Measurements from ENCODE around the gene MUC3A.

- TF ChIP-seq POLR2A (IDR thresholded peaks at IDR 0.05; ENCODE audit: low read depth, low read length) (no peak), CTCF (conservative IDR thresholded peaks at IDR 0.05; ENCODE audit: low read depth, low read length) (no peak)
Observed at GRCh38 chr7:100975371-100975821, 26.1 kb downstream of the MUC3A start.
